Osteoblast (primary cell): ENCODE data around the gene SRP54. TPM values are rescaled to one million over a fixed set of nuclear protein-coding genes. Genes with fewer than 3 reads are reported as not detected.
"Not testable (repeated sequence)": the region's sequence is repeated elsewhere in the genome, so short reads cannot be mapped to it uniquely, and the experiment has no call there.

Source experiments
- DNase-seq: peaks from one replicate; pipeline ENCODE4 v3.0.0; 2011; ENCODE audit warnings: low spot score, mixed read lengths; ENCODE audit not compliant: insufficient read length; ENCODE audit errors: missing footprints
- H2AFZ ChIP-seq: 2 replicates; pipeline ENCODE4 v1.6.0; 2011; ENCODE audit warnings: mild to moderate bottlenecking, low read length
- H3K27ac ChIP-seq: 2 replicates; pipeline ENCODE4 v1.5.1; 2011; ENCODE audit warnings: mild to moderate bottlenecking, low read depth, low read length, moderate library complexity
- H3K27me3 ChIP-seq: 2 replicates; pipeline ENCODE4 v1.6.0; 2012; ENCODE audit warnings: mild to moderate bottlenecking, control low read depth, inconsistent platforms, low read length, moderate library complexity; ENCODE audit not compliant: insufficient read depth
- H3K36me3 ChIP-seq: 2 replicates; pipeline ENCODE4 v1.5.1; 2011; ENCODE audit warnings: mild to moderate bottlenecking, low read length, control low read depth, moderate library complexity; ENCODE audit not compliant: insufficient read depth
- H3K4me1 ChIP-seq: 2 replicates; pipeline ENCODE4 v1.5.1; 2011; ENCODE audit warnings: mild to moderate bottlenecking, low read length, control low read depth, moderate library complexity; ENCODE audit not compliant: insufficient read depth
- H3K4me2 ChIP-seq: 2 replicates; pipeline ENCODE4 v1.6.0; 2011; ENCODE audit warnings: mild to moderate bottlenecking, low read length; ENCODE audit not compliant: insufficient read depth
- H3K4me3 ChIP-seq: fragments of 200-600 bp; sonication (generic); 3 replicates; pipeline ENCODE4 v1.5.1; 2012; ENCODE audit warnings: mild to moderate bottlenecking, low read length, inconsistent platforms; ENCODE audit not compliant: insufficient read depth
- H3K79me2 ChIP-seq: 2 replicates; pipeline ENCODE4 v1.6.0; 2012; ENCODE audit warnings: mild to moderate bottlenecking, low read length, control low read depth, inconsistent platforms; ENCODE audit not compliant: insufficient read depth
- H3K9me3 ChIP-seq: 2 replicates; pipeline ENCODE4 v1.5.1; 2011; ENCODE audit warnings: low read depth, low read length, control low read depth
- H4K20me1 ChIP-seq: 2 replicates; pipeline ENCODE4 v1.6.0; 2012; ENCODE audit warnings: mild to moderate bottlenecking, low read length, control low read depth; ENCODE audit not compliant: insufficient read depth
- total RNA-seq: library from RNA; depleted of rRNA; stranded (reverse); fragments of >200 nt; gene quantifications from 2 replicates; pipeline ENCODE4 v1.2.3, GENCODE V29; 2012
- TF ChIP-seq, protein P1 (sequence below): IDR thresholded peaks from 2 replicates; pipeline ENCODE4 v1.5.1; 2011; ENCODE audit warnings: mild to moderate bottlenecking, low read depth, low read length, moderate library complexity; ENCODE audit errors: extremely low read depth

SRP54 gene
- total RNA-seq, 1 donor, result 72.0 TPM

GRCh38 chr14:35052637-35053036 lies 69.8 kb downstream of the SRP54 start:
- DNase-seq, result no peak
- H4K20me1 ChIP-seq, result no peaks in the 10 kb centered on the region
- H3K4me1 ChIP-seq, result peaks cover 10% of the 10 kb centered on the region
- H3K36me3 ChIP-seq, result peaks cover 25% of the 10 kb centered on the region
- no peak overlapping the region for H2AFZ ChIP-seq
- no peak overlapping the region for H3K4me2 ChIP-seq
- no peak overlapping the region for H3K4me3 ChIP-seq
- TF ChIP-seq, protein P1, sequence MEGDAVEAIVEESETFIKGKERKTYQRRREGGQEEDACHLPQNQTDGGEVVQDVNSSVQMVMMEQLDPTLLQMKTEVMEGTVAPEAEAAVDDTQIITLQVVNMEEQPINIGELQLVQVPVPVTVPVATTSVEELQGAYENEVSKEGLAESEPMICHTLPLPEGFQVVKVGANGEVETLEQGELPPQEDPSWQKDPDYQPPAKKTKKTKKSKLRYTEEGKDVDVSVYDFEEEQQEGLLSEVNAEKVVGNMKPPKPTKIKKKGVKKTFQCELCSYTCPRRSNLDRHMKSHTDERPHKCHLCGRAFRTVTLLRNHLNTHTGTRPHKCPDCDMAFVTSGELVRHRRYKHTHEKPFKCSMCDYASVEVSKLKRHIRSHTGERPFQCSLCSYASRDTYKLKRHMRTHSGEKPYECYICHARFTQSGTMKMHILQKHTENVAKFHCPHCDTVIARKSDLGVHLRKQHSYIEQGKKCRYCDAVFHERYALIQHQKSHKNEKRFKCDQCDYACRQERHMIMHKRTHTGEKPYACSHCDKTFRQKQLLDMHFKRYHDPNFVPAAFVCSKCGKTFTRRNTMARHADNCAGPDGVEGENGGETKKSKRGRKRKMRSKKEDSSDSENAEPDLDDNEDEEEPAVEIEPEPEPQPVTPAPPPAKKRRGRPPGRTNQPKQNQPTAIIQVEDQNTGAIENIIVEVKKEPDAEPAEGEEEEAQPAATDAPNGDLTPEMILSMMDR, result no peak
- no peak overlapping the region for H3K27ac ChIP-seq
- peaks cover 24% of the 10 kb centered on the region for H3K79me2 ChIP-seq
- no peaks in the 10 kb centered on the region for H3K27me3 ChIP-seq
- no peaks in the 10 kb centered on the region for H3K9me3 ChIP-seq

DNA sequence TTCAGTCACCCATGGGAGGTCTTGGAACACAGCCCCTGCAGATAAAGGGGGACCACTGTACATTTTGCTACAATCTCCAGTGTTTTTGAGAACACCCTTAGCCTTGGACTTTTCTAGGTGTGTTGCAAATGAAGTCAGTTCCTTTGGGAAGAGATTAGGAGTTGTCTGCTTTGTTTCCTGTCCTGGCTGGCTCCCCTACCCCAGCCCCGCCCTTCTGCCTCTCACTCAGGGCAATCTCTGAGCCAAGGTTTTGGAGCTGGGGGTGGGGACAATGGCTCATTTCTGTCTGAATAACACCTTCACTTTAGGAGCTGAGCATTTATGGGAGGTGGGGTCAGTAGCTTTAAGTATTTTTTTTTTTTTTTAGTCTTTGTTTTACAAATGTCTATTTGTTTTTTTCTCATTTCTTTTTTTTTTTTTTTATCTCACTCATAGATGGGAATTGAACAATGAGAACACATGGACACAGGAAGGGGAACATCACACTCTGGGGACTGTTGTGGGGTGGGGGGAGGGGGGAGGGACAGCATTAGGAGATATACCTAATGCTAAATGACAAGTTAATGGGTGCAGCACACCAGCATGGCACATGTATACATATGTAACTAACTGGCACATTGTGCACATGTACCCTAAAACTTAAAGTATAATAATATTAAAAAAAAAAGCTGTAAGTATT lies 78.5 kb downstream of the SRP54 start:
- H3K4me3 ChIP-seq, H3K79me2 ChIP-seq, H3K4me1 ChIP-seq, H3K27me3 ChIP-seq, H3K9me3 ChIP-seq, H2AFZ ChIP-seq, DNase-seq, H3K4me2 ChIP-seq, H4K20me1 ChIP-seq, H3K27ac ChIP-seq: not testable (repeated sequence)
- H3K36me3 ChIP-seq, result peaks cover 39% of the 10 kb centered on the region

DNA sequence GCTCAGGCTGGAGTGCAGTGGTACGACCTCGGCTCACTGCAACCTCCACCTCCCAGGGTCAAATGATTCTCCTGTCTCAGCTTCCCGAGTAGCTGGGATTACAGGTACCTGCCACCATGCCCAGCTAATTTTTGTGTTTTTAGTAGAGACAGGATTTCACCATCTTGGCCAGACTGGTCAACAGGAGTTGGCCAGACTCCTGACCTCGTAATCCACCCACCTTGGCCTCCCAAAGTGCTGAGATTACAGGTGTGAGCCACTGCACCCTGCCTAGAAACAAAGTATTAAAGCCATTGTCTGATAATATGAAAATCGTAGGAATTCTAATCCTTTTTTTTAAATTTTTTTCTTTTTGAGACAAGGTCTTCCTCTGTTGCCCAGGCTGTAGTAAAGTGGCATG lies 82.9 kb downstream of the SRP54 start:
- not testable (repeated sequence) for H3K4me2 ChIP-seq, H3K27ac ChIP-seq, DNase-seq, H4K20me1 ChIP-seq, H3K27me3 ChIP-seq, H2AFZ ChIP-seq, H3K4me1 ChIP-seq, H3K79me2 ChIP-seq, H3K4me3 ChIP-seq, H3K9me3 ChIP-seq
- peaks cover 27% of the 10 kb centered on the region for H3K36me3 ChIP-seq

GRCh38 chr14:35068238-35069012 lies 85.6 kb downstream of the SRP54 start:
- Histone ChIP-seq H3K79me2 (peaks cover 9% of the 10 kb centered on the region), H3K36me3 (peaks cover 17% of the 10 kb centered on the region), H3K9me3 (no peaks in the 10 kb centered on the region), H2AFZ (no peak overlapping the region), H3K27ac (no peak overlapping the region), H3K4me2 (no peak overlapping the region), H3K4me3 (no peak overlapping the region), H3K4me1 (no peaks in the 10 kb centered on the region), H4K20me1 (no peaks in the 10 kb centered on the region), H3K27me3 (no peaks in the 10 kb centered on the region)
- DNase-seq, result peak; percentile 11
- TF ChIP-seq, protein P1, result no peak

DNA sequence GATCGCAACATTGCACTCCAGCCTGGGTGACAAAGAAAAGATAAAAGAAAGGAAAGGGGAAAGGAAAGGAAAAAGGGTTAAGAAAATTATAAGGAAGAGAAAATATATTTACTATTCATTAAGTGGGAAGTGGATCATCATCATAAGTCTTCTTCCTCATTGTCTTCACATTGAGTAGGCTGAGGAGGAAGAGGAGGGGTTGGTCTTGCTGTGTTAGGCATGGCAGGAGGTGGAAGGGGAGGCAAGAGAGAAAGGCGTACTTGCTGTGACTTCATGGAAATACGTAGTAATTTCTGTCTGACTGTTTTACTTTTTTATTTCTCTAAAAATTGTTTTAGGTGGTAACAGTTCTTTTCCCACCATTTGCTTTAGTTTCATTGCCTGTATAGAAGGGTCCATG lies 89.4 kb downstream of the SRP54 start:
- Histone ChIP-seq H2AFZ (no peak overlapping the region), H3K27ac (no peak overlapping the region), H3K27me3 (no peaks in the 10 kb centered on the region), H3K4me2 (no peak overlapping the region), H4K20me1 (no peaks in the 10 kb centered on the region), H3K9me3 (no peaks in the 10 kb centered on the region), H3K79me2 (peaks cover 9% of the 10 kb centered on the region), H3K4me3 (no peak overlapping the region), H3K36me3 (peaks cover 18% of the 10 kb centered on the region), H3K4me1 (no peaks in the 10 kb centered on the region)
- no peak for DNase-seq
- TF ChIP-seq, protein P1, result no peak
